GM18867 (cell line): ENCODE measurements around the gene NBR1.
"Not testable (repeated sequence)": the region's sequence is repeated elsewhere in the genome, so short reads cannot be mapped to it uniquely, and the experiment has no call there.

ENCODE experiments used
- ATAC-seq: cut with Tn5 transposase; IDR thresholded peaks from one replicate; pipeline ENCODE4 v1.9.1; 2021; ENCODE audit warnings: mild to moderate bottlenecking, moderate library complexity; ENCODE audit not compliant: unreplicated experiment

Gene NBR1

GRCh38 chr17:43155666-43156065, 15.3 kb upstream of the NBR1 start:
- no peak for ATAC-seq

- not testable (repeated sequence) for ATAC-seq
Observed at GRCh38 chr17:43159232-43159631, 11.8 kb upstream of the NBR1 start.

- not testable (repeated sequence) for ATAC-seq
Observed at GRCh38 chr17:43159957-43160356, 11.1 kb upstream of the NBR1 start.

- not testable (repeated sequence) for ATAC-seq
Observed at GRCh38 chr17:43165971-43166370, 5.0 kb upstream of the NBR1 start.

DNA sequence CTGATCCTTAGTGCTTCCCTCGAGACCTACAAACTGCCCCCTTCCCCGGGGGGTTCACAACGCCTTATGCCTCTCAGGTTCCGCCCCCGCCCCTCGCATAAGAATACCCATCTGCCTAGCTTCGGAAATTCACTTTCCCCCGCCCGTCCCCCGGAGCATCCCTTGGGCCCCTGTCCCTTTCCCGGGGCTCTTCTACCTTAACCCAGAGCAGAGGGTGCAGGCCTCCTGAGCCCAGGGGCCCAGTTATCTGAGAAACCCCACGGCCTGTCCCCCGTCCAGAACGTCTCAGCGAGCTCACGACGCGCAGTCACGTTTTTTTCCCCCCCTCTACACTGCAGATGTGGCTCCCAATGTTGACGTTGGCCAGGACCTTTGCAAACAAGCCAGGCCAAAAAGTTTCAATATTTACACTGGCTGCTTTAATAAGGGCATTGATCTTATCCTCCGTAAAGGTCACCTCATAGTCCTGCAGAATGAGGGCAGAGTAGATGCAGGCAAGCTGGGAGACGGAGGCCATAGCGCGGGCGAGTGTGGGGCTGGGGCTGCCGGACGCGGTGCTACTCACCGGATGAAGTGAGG, 1.4 kb upstream of the NBR1 start:
- peak; percentile 24 for ATAC-seq

DNA sequence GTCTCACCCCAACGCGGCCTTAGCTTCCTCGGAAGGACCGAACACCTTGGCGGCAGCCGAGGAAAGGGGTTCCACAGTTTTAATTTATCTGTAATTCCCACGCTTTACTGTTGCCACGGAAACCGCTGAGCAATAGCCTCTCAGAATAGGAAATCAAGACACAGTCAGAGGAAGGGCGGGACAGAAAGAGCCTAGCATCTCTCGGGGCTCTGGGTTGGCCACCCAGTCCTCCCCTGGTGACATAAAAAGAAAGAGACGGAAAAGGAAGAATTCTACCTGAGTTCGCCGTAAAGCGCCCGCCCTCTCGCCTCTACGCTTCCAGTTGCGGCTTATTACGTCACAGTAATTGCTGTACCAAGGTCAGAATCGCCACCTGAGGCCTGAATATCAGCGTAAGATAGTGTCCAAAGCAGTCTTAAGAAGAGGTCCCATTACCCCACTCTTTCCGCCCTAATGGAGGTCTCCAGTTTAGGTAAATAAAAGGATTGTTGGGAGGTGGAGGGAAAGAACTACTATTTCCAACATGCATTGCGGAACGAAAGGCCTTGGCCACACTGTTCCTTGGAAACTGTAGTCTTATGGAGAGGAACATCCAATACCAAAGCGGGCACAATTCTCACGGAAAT, 761 bp upstream of the NBR1 start:
- ATAC-seq, result peak; percentile 72

- no peak for ATAC-seq
Observed at GRCh38 chr17:43171586-43172487, 823 bp downstream of the NBR1 start.

DNA sequence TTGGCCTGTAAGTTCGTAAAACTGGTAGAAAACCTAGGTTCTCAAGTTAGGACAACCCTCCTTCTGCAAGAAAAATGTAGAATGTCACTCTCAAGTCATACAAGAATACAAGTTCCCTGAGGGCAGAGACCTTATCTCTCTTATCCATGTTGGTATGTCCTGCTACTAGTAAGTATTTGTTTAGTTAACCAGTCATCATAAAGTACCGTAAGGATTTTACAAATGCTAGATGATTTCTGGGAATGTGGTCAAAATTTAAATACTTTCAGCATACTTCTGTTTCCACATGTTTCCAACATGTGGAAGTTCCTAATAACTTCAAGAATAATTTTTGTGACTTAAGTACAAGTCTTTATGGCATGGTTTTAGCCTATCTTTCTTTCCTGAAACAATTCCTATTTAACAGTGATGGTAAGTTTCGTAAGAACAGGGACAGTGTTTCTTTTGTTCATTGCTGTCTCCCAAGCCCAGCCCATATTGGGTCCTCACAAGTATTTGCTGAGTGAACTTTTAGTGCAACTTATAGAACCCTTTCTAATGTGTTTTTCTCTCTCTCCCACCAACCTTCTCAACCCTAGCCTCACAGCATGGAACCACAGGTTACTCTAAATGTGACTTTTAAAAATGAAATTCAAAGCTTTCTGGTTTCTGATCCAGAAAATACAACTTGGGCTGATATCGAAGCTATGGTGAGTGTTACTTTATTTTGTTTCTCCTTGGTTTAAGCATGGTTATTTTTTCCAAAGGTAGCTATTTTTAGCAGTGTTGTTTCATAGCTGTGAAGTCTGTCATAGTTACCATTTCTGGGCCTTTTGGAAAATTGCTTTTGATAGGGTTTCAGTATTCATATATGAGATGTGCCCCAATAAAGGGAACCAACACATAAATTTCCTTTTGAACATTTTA, 4.5 kb downstream of the NBR1 start:
- no peak for ATAC-seq

DNA sequence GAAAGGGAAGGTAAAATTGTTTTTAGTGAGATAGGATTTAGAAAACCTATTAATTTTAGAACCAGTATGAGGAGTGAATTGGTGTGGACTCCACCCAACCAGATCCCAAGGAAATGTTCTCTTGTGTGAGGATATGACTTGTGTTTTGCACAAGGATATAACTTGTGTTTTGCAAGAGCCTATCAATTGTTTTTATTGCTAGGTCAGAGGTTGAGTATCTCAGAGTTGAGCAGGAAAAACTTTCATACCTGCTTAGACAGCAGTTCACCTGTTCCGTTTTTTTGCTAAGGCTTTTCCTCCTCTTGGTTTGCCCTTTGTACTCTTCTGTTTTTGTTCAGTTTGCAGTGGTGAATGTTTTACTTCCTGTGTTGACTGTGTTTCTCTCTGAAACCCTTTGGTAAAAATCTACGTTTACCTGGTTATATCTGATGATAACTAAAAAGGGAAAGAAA, 5.1 kb downstream of the NBR1 start:
- ATAC-seq, result no peak

DNA sequence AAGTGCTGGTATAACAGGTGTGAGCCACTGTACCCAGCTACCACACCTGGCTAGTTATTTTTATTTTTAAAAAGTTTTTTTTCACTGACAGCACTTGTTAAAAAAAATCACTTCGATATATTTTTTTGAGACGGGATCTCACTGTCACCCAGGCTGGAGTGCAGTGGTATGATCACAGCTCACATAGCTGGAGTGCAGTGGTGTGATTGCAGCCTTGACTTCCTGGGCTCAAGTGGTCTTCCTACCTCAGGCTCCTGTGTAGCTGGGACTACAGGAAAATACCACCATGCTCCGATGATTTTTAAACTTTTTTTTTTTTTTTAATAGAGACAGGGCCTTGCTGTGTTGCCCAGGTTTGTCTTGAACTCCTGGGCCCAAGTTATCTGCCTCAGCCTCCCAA, 12.9 kb downstream of the NBR1 start:
- ATAC-seq, result no peak

GRCh38 chr17:43186656-43187055, 15.6 kb downstream of the NBR1 start:
- not testable (repeated sequence) for ATAC-seq

GRCh38 chr17:43193251-43193650, 22.2 kb downstream of the NBR1 start:
- no peak for ATAC-seq

- no peak for ATAC-seq
Observed at GRCh38 chr17:43199633-43200032, 28.6 kb downstream of the NBR1 start.

- no peak for ATAC-seq
Observed at GRCh38 chr17:43200127-43200526, 29.1 kb downstream of the NBR1 start.

GRCh38 chr17:43203013-43203412, 32.0 kb downstream of the NBR1 start:
- ATAC-seq, result not testable (repeated sequence)

DNA sequence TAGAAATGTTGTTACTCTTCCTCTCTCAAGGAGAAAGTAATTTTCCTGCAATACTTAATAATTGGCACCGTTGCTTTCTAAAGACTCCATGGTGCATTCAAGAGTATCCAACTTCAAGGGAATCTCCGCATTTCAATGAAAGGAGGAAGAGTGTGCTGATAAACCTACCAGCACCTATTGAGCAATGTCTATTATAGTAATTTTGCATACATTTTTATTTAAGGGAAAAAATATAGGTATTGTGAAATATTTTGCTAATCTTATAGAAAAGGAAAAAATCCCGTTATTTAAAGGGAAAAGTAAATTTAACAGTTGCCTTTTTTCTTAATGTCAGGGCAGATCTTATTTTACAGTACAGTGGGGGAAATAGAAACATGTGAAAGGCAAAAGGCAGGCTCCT, 39.6 kb downstream of the NBR1 start:
- ATAC-seq, result no peak

- ATAC-seq, result no peak
Observed at GRCh38 chr17:43211123-43211479, 40.1 kb downstream of the NBR1 start.

GRCh38 chr17:43211480-43212402, 40.7 kb downstream of the NBR1 start, which contains the start of gene TMEM106A:
Gene TMEM106A, plus strand, starts transcription at chr17:43211875. Its CDS starts 1,167 bp downstream, at chr17:43213042.
- peak; percentile 75 for ATAC-seq

DNA sequence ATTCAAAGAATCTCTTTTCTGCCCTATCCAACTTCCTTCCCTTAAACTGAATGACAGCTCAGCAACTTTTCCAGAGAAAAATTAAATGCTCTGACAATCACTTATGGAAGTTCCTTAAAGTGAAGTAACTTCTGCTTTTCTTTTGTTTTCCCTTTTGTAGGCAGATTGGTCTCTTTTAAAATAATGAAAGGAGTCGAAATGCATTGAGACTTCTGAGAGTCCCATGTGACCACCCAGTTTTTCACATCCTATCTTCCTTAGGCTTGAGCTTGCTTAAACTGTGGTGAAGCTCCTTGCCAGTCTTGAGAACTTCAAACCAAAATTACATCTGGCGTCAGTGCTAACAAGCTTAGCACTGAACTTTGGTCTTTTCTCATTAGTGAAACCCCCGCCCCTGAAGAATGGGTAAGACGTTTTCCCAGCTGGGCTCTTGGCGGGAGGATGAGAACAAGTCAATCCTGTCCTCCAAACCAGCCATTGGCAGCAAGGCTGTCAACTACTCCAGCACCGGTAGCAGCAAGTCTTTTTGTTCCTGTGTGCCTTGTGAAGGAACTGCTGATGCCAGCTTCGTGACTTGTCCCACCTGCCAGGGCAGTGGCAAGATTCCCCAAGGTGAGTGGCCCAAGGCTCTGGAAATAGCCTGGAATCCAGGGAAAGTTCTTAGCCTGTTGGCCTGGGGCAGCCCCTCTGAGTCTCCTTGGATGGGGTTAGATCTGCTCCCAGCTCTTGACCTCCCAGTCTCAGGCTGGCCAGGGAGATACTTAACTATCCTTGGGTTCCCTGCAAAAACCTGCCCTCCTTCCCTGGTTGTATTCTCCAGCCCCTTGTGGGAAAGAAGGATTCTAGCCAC, 41.9 kb downstream of the NBR1 start:
- ATAC-seq, result no peak
